Fibroblast of the aortic adventitia (primary cell): ENCODE measurements around the gene GMPR. TPM values are rescaled to one million over a fixed set of nuclear protein-coding genes. Genes with fewer than 3 reads are reported as not detected.
A peak's percentile ranks its signal among the peaks of the same experiment; 100 is the strongest.

Source experiments
- DNase-seq: peaks from one replicate; pipeline ENCODE4 v3.0.0-alpha.2; 2010; ENCODE audit warnings: low read depth
- H3K4me3 ChIP-seq: 2 replicates; pipeline ENCODE4 v1.5.1; 2011; ENCODE audit warnings: low read depth, mild to moderate bottlenecking, control low read depth, low read length, moderate library complexity
- CTCF ChIP-seq: IDR thresholded peaks from 2 replicates; pipeline ENCODE4 v1.5.1; 2011; ENCODE audit warnings: mild to moderate bottlenecking, low read length, control low read depth, inconsistent platforms; ENCODE audit not compliant: insufficient read depth
- total RNA-seq: library from RNA; depleted of rRNA; stranded (reverse); fragments of >200 nt; gene quantifications from 2 replicates; pipeline ENCODE4 v1.2.3, GENCODE V29; 2012; ENCODE audit warnings: low replicate concordance

Gene GMPR
- total RNA-seq, 1 donor = 24.8 TPM

GRCh38 chr6:16273256-16273655, 34.9 kb downstream of the GMPR start:
- DNase-seq = peak; percentile 55
- no peak for TF ChIP-seq CTCF
- no peak overlapping the region for H3K4me3 ChIP-seq

GRCh38 chr6:16274483-16274882, 36.1 kb downstream of the GMPR start:
- DNase-seq = no peak
- TF ChIP-seq CTCF = no peak
- no peak overlapping the region for H3K4me3 ChIP-seq

- no peak for TF ChIP-seq CTCF
- DNase-seq = no peak
- H3K4me3 ChIP-seq = no peak overlapping the region
These were observed 36.6 kb downstream of the GMPR start for GRCh38 chr6:16274885-16275589.

GRCh38 chr6:16277101-16277981, 39.0 kb downstream of the GMPR start:
- TF ChIP-seq CTCF = peak; percentile 54
- H3K4me3 ChIP-seq = no peak overlapping the region

GRCh38 chr6:16278048-16278724, 39.8 kb downstream of the GMPR start:
- DNase-seq = no peak
- no peak for TF ChIP-seq CTCF

More at GRCh38 chr6:16277101-16277981, 39.0 kb downstream of the GMPR start:
- DNase-seq = peak; percentile 83

GRCh38 chr6:16278750-16279149, 40.4 kb downstream of the GMPR start:
- no peak for TF ChIP-seq CTCF
- no peak overlapping the region for H3K4me3 ChIP-seq
- DNase-seq = no peak

More at GRCh38 chr6:16278048-16278724, 39.8 kb downstream of the GMPR start:
- no peak overlapping the region for H3K4me3 ChIP-seq
